Effector memory CD4-positive, alpha-beta T cell (primary cell): ENCODE measurements around the gene IFFO2.

Experiments used
- DNase-seq, 3 donors: peaks; one replicate each; pipeline ENCODE4 v3.0.0-alpha.2; 2020
- H3K27ac ChIP-seq: 2 replicates; pipeline ENCODE4 v1.7.0; 2013; ENCODE audit warnings: mild to moderate bottlenecking, low read length, moderate library complexity; ENCODE audit not compliant: insufficient read depth, poor library complexity, severe bottlenecking
- H3K27me3 ChIP-seq: replicated peaks from 2 replicates; pipeline ENCODE4 v1.7.0; 2013; ENCODE audit warnings: mild to moderate bottlenecking, low read length; ENCODE audit not compliant: insufficient read depth, control insufficient read depth, poor library complexity, severe bottlenecking
- H3K36me3 ChIP-seq: 2 replicates; pipeline ENCODE4 v1.7.0; 2013; ENCODE audit warnings: mild to moderate bottlenecking, low read length, moderate library complexity; ENCODE audit not compliant: control insufficient read depth, insufficient read depth
- H3K4me1 ChIP-seq: 2 replicates; pipeline ENCODE4 v1.7.0; 2013; ENCODE audit warnings: low read length, mild to moderate bottlenecking; ENCODE audit not compliant: control insufficient read depth, insufficient read depth, poor library complexity, severe bottlenecking
- H3K4me3 ChIP-seq: 2 replicates; pipeline ENCODE4 v1.7.0; 2013; ENCODE audit warnings: low read length, low read depth, mild to moderate bottlenecking; ENCODE audit not compliant: insufficient read depth, poor library complexity, severe bottlenecking
- H3K9me3 ChIP-seq: 2 replicates; pipeline ENCODE4 v1.7.0; 2013; ENCODE audit warnings: mild to moderate bottlenecking, low read length, moderate library complexity; ENCODE audit not compliant: control insufficient read depth

The IFFO2 gene

GRCh38 chr1:18922319-18922726 is 34.2 kb downstream of the IFFO2 start:
- Histone ChIP-seq H3K27me3 (no peaks in the 10 kb centered on the region), H3K4me1 (peaks cover 48% of the 10 kb centered on the region), H3K36me3 (peaks cover 34% of the 10 kb centered on the region), H3K4me3 (no peak overlapping the region), H3K27ac (no peak overlapping the region), H3K9me3 (no peaks in the 10 kb centered on the region)
- no peak for DNase-seq

DNA sequence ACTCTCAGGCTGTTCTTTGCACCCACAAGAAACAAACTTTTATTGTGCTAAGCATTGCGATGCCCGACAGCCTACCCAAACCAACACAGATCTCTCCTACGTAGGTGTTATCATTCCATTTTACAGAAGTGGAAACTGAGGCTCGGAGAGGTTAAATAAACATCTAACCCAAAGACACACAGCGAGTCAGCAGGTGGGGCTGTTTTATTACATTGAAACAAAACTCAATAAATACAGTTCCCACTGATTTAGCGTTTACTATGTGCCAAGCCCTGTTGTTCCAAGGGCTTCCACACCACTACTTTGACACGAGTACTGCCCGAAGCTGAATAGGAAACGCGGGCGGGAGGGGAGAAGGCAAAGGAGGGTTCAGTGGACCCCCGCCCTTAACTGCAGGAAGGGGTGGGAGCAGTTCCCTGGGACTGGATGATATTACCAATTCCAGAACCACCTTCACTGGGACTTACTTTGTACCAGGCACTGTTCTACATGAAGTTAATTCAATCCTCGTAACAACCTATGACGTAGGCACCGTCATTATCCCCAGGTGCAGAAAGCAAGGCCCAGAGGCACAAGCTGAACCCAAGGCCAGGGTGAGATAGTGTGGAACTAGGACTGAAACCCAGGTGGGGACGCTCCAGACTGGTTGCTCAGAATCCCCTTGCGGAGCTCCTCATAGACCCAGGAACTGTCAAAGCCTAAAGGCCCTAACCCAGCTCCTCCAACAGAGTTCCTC is 34.8 kb downstream of the IFFO2 start:
- H3K27me3 ChIP-seq: no peaks in the 10 kb centered on the region
- DNase-seq: no peak
- H3K27ac ChIP-seq: no peak overlapping the region
- no peaks in the 10 kb centered on the region for H3K9me3 ChIP-seq
- H3K4me3 ChIP-seq: no peak overlapping the region
- H3K36me3 ChIP-seq: peaks cover 41% of the 10 kb centered on the region
- peaks cover 42% of the 10 kb centered on the region for H3K4me1 ChIP-seq

DNA sequence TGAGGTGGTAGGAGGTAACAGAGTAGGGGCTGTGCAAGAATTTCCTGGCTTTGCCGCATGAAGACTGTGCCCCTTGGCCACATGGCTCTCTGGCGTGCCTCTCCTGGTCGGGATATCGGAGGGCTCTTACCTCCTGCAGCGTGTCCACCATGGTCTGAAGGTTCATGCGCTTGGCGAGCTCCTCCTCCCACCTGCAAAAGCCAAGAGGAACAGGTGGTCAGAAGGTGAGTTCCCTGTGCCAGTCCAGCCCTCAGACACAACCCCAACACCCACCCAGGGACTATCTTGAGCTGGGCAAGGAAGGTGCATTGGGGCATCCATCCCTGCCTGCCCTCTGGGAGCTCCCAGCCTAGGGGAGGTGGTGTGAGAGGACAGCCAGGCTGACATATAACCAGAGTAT is 35.5 kb downstream of the IFFO2 start:
- no peaks in the 10 kb centered on the region for H3K27me3 ChIP-seq
- H3K4me1 ChIP-seq: peaks cover 34% of the 10 kb centered on the region
- H3K27ac ChIP-seq: no peak overlapping the region
- H3K4me3 ChIP-seq: no peak overlapping the region
- H3K9me3 ChIP-seq: no peaks in the 10 kb centered on the region
- peaks cover 47% of the 10 kb centered on the region for H3K36me3 ChIP-seq
- DNase-seq: no peak

- DNase-seq: no peak
- H3K27ac ChIP-seq: no peak overlapping the region
- H3K27me3 ChIP-seq: no peaks in the 10 kb centered on the region
- H3K36me3 ChIP-seq: peaks cover 57% of the 10 kb centered on the region
- no peaks in the 10 kb centered on the region for H3K9me3 ChIP-seq
- H3K4me1 ChIP-seq: peaks cover 28% of the 10 kb centered on the region
- H3K4me3 ChIP-seq: no peak overlapping the region
These were observed 36.5 kb downstream of the IFFO2 start for GRCh38 chr1:18919956-18920355.

DNA sequence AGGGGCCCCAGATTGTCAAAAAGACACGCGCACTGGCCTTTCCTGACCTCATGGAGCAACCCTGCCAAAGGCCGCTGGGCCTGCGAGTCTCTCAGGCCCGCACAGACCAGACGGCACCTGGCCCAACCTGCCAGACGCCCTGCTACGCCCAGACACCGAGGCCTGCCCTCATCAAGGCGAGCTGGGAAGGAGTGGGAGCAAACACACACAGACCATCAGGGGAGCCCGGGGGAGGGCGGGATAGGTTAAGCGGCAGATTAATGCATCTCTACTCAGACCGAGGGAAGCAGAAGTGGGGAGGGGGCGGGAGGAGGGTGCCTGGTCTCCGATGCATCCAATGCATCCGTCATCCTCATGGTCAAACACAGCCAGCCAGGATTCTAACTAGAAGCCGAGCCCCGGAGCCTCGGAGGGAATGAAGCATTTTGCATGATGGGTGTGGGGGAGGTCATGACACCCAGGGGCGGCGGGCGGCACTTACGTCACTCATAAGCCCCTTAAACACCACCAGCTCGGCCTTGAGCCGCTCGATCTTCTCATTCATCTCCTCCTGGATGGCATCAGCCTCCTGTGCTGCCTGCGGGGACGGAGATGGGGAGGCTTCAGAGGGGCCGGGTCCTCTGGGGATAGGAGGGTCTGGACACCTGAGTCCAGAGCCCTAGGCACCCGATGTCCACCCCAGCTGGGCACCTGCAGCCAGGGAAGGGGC is 37.1 kb downstream of the IFFO2 start:
- peaks cover 22% of the 10 kb centered on the region for H3K4me1 ChIP-seq
- no peak for DNase-seq
- H3K27me3 ChIP-seq: no peaks in the 10 kb centered on the region
- H3K4me3 ChIP-seq: no peak overlapping the region
- peaks cover 59% of the 10 kb centered on the region for H3K36me3 ChIP-seq
- no peaks in the 10 kb centered on the region for H3K9me3 ChIP-seq
- no peak overlapping the region for H3K27ac ChIP-seq

- Histone ChIP-seq H3K4me1 (peaks cover 14% of the 10 kb centered on the region), H3K4me3 (no peak overlapping the region), H3K27ac (no peak overlapping the region), H3K27me3 (no peaks in the 10 kb centered on the region), H3K9me3 (no peaks in the 10 kb centered on the region), H3K36me3 (peaks cover 63% of the 10 kb centered on the region)
- DNase-seq: no peak
These were observed 38.1 kb downstream of the IFFO2 start for GRCh38 chr1:18918417-18918816.

GRCh38 chr1:18917071-18917799 is 39.2 kb downstream of the IFFO2 start:
- Histone ChIP-seq H3K9me3 (no peaks in the 10 kb centered on the region), H3K36me3 (peaks cover 66% of the 10 kb centered on the region), H3K27ac (no peak overlapping the region), H3K4me3 (no peak overlapping the region), H3K27me3 (no peaks in the 10 kb centered on the region), H3K4me1 (peaks cover 7% of the 10 kb centered on the region)
- no peak for DNase-seq

- Histone ChIP-seq H3K4me1 (peaks cover 4% of the 10 kb centered on the region), H3K27me3 (no peaks in the 10 kb centered on the region), H3K36me3 (peaks cover 75% of the 10 kb centered on the region), H3K9me3 (no peaks in the 10 kb centered on the region), H3K4me3 (no peak overlapping the region), H3K27ac (no peak overlapping the region)
- DNase-seq: no peak
These were observed 41.1 kb downstream of the IFFO2 start for GRCh38 chr1:18915341-18915740.

GRCh38 chr1:18913065-18913835 is 43.2 kb downstream of the IFFO2 start:
- no peaks in the 10 kb centered on the region for H3K27me3 ChIP-seq
- H3K9me3 ChIP-seq: no peaks in the 10 kb centered on the region
- H3K27ac ChIP-seq: peak overlapping the region; percentile 25
- no peak overlapping the region for H3K4me3 ChIP-seq
- DNase-seq: peak; percentile 47 to 63 (median 51)
- peaks cover 78% of the 10 kb centered on the region for H3K36me3 ChIP-seq
- peaks cover 4% of the 10 kb centered on the region for H3K4me1 ChIP-seq
